ENCODE data around the gene PPP1R11. TPM values are rescaled to one million over a fixed set of nuclear protein-coding genes. Genes with fewer than 3 reads are reported as not detected.

PPP1R11 gene
- total RNA-seq, 6 experiments from 2014 or later = 22.9 to 37.2 (median 25.7) TPM

- peak; percentile 61 to 73 (median 66) for ATAC-seq
- 48% methylated on average over 4 of the region's 4 CpGs for WGBS (ENCODE audit: insufficient coverage, low coverage, low lambda C conversion rate, missing lambda C conversion rate)
Observed at GRCh38 chr6:30037182-30037788, 29.7 kb upstream of the PPP1R11 start.

GRCh38 chr6:30041221-30041620 lies 25.8 kb upstream of the PPP1R11 start:
- Histone ChIP-seq H3K4me3 (no peak overlapping the region), H3K9me3 (no peaks in the 10 kb centered on the region), H3K36me3 (no peaks in the 10 kb centered on the region), H3K27me3 (no peaks in the 10 kb centered on the region), H3K27ac (no peak overlapping the region), H3K4me1 (no peaks in the 10 kb centered on the region)
- no peak for TF ChIP-seq POLR2A (IDR thresholded peaks at IDR 0.05)
- no peak for TF ChIP-seq CTCF (IDR thresholded peaks at IDR 0.05)
- intact Hi-C loops (cut with DNase I) = no loop called here
- no peak for DNase-seq
- no peak for ATAC-seq
- WGBS (ENCODE audit: insufficient coverage, low coverage, low lambda C conversion rate, missing lambda C conversion rate) = 63% methylated on average over 1 of the region's 6 CpGs

More at GRCh38 chr6:30037182-30037788, 29.7 kb upstream of the PPP1R11 start:
- DNase-seq = no peak
- Histone ChIP-seq H3K27me3 (no peaks in the 10 kb centered on the region), H3K4me3 (no peak overlapping the region), H3K4me1 (peaks cover 0 to 8% (median 0%) of the 10 kb centered on the region in 4 donors), H3K27ac (no peak overlapping the region), H3K36me3 (no peaks in the 10 kb centered on the region), H3K9me3 (no peaks in the 10 kb centered on the region)
- TF ChIP-seq CTCF (IDR thresholded peaks at IDR 0.05) (peak; percentile 50 to 53 (median 52)), POLR2A (IDR thresholded peaks at IDR 0.05) (no peak)
- intact Hi-C loops (cut with DNase I) = no loop called here

GRCh38 chr6:30041821-30042220 lies 25.2 kb upstream of the PPP1R11 start:
- Histone ChIP-seq H3K4me1 (no peaks in the 10 kb centered on the region), H3K27me3 (no peaks in the 10 kb centered on the region), H3K4me3 (no peak overlapping the region), H3K27ac (no peak overlapping the region), H3K36me3 (no peaks in the 10 kb centered on the region), H3K9me3 (no peaks in the 10 kb centered on the region)
- WGBS (ENCODE audit: insufficient coverage, low coverage, low lambda C conversion rate, missing lambda C conversion rate) = 59% methylated on average over 4 of the region's 4 CpGs
- DNase-seq = no peak
- TF ChIP-seq CTCF (IDR thresholded peaks at IDR 0.05) (no peak), POLR2A (IDR thresholded peaks at IDR 0.05) (no peak)
- intact Hi-C loops (cut with DNase I) = no loop called here
- no peak for ATAC-seq

GRCh38 chr6:30042476-30042875 lies 24.5 kb upstream of the PPP1R11 start:
- intact Hi-C loops (cut with DNase I) = no loop called here
- DNase-seq (no peak), ATAC-seq (no peak)

More at GRCh38 chr6:30042476-30042875, 24.5 kb upstream of the PPP1R11 start:
- 83% methylated on average over 1 of the region's 1 CpG for WGBS (ENCODE audit: insufficient coverage, low coverage, low lambda C conversion rate, missing lambda C conversion rate)
- Histone ChIP-seq H3K27ac (no peak overlapping the region), H3K27me3 (no peaks in the 10 kb centered on the region), H3K4me3 (no peak overlapping the region), H3K4me1 (no peaks in the 10 kb centered on the region), H3K36me3 (no peaks in the 10 kb centered on the region), H3K9me3 (no peaks in the 10 kb centered on the region)
- no peak for TF ChIP-seq POLR2A (IDR thresholded peaks at IDR 0.05)
- no peak for TF ChIP-seq CTCF (IDR thresholded peaks at IDR 0.05)

All from right lobe of liver (tissue), 6 donors.